GM18520 (cell line): ENCODE measurements around the gene EFCAB12.

Experiments used
- ATAC-seq: cut with Tn5 transposase; IDR thresholded peaks from one replicate; pipeline ENCODE4 v1.9.1; 2021; ENCODE audit not compliant: unreplicated experiment

The EFCAB12 gene

DNA sequence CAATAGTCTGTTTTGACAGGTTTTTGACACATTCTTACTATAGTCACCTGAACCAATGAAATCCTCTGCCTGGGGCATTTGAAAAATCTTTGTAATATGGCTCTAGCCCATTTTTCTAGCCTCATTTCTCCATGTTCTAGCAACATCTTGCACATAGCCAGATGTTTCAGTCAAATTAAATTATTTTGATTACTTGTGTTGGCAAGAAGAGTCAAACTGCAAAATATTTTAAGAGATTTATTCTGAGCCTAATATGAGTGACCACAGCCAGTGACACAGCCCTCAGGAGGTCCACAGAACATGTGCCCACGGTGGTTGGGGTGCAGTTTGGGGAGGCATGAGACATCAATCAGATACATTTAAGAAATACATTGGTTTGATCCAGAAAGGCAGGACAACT is 18.5 kb upstream of the EFCAB12 start:
- ATAC-seq, result no peak

DNA sequence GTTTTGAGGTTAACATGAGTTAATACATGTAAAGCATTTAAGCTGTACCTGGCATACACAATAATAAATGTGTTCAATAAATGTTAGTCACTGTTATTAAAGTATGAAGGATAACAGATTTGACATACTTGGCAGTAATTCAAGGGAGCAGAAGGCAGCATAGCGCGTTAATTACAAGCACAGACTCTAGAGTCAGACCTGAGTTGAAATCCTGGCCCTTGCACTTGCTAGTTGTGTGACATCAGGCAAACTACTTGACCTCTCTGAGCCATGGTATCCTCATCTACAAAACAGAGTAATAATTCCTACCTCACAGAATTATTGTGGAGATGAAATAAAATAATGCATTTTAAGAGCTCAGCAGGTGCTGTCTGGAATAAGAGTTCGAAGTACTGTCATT is 17.0 kb upstream of the EFCAB12 start:
- ATAC-seq, result no peak

DNA sequence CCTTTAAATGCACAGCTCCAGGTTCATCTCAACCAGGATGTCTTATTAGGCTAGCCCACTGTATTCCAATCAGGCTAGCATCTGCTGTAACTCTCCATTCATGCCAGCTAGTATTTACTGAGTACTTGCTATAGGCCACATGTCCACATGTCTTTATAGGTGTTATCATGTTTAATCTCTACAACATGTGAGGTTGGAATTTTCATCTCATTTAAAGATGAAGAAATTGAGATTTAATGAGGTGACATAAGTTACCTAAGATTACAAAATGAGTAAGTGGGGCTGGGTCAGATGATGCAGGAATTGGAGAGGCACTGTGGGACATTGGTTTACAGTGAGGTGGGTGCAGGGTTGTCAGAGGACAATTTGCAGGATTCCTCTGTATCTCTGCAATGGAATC is 14.5 kb upstream of the EFCAB12 start:
- ATAC-seq, result no peak

DNA sequence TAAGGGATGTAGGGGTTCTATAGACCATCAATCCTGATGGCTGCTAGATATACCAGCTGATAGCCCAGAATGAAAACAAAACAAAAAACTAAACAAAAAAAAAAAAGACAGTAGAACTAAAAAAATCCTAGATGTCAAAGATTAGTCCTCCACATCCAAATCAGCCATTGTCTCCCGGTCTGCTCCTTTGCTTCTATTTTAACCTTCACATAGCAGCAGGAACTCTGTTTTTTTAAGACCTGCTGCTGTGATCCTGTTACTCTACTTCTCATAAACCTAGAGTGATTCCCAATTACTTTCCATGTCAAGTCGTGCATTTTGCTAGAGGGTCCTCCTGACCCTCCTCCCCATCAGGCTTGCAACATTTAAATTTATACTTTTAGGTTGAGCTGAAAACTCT is 14.1 kb upstream of the EFCAB12 start:
- no peak for ATAC-seq

DNA sequence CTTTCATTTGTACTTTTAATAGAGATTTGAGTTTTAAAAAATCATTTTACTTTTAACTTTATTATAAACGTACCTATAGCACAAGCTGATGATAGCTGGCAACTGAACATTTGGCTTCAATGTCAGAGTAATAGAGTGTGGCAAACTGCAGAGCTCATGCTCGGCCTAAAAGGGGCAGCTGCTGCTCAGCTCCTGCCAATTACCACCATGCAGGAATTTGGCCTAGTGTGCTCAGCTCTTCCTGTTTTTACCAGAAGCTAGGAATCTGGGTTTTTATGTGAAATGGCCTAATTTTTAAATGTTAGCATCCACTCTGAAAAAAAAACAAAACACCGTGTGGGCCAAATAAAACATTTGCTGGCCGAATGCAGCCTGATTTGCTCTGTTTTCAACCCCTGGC is 13.3 kb upstream of the EFCAB12 start:
- ATAC-seq, result no peak

DNA sequence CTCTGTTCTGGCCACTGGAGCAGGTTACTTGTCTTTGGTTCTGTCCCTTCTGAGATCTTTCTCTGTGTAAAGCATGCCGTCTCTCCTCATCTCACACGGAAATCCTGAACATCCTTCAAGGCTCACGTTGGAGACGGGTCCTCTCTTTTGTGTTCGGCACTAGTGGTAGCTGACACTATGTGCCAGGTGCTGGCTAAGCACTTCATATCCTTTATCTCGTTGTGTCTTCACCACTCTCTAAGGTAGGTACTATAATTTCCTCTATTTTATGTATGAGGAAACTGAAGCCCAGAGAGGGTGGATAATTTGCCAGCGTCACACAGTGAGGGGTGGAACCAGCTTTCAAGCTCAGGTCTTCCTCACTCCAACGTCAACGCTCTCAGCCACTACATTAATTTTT is 12.8 kb upstream of the EFCAB12 start:
- no peak for ATAC-seq

DNA sequence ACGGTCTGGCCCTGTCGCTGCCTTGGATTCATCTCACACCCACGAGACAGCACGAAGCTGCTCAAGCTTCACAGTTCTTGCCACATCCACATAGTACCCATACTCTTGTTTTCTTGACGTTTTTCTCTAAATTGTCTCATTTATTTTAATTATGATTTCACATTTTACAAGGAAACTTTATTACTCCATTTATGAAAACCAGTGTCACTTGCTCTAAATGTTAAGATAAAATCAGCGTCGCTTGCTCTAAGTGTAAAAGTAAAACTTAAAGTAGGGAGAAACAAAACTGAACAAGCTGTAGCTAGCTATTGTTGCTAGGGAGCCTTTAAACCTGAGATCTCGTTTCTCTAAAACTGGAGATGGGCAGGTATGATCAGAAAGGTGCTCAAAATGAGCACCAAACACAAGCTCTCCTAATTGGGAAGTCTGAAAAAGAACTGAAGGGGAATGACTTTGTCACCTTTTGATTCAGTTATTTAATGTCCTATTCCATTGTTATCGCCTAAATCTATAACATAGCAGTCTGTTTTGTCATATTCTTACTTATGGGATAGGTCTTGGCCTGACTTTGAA is 12.3 kb upstream of the EFCAB12 start:
- ATAC-seq, result no peak

DNA sequence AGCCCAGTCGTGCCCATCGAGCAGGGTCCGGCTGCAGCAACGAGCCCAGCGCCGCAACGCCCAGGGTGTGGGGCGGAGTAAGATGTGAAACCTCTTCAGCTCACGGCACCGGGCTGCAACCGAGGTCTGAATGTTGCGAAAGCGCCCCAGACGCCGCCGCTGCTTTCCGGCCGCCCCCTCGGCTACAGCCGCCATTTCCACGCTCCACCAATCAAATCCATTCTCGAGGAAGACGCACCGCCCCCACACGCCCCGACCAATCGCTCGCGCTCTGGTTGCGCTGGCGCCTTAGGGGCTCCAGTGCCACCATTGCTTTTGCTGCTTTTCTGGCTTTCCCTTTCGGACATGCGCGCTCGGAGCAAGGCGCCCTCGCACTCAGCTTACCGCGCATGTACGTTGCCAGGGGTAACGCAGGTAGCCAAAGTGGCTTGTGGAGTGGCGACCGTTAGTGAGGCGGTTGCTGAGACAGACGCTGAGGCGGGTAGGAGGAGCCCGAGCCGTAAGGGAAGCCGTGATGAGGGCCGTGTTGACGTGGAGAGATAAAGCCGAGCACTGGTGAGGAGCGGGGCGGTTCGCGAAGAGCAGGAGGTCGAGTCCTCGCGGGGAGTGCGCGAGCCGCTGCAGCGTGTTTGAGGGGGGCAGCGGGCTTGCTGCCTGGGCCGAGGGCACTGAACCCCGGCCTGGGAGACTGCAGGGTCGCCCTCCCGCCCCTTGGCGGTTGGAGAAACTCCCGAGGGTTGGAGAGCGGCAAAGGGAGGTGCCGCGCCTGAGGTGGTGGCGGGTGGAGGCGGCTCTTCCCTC is 11.6 kb upstream of the EFCAB12 start, which contains the start of the genes IFT122 and MBD4:
Gene IFT122, plus strand, starts transcription at position 408 of the 801 bp plus-strand sequence. Its CDS starts 107 bp downstream, at position 515.
Gene MBD4, minus strand, starts transcription at position 132 of the 801 bp plus-strand sequence. Its CDS starts 115 bp downstream, at position 17.
- ATAC-seq, result peak; percentile 86

DNA sequence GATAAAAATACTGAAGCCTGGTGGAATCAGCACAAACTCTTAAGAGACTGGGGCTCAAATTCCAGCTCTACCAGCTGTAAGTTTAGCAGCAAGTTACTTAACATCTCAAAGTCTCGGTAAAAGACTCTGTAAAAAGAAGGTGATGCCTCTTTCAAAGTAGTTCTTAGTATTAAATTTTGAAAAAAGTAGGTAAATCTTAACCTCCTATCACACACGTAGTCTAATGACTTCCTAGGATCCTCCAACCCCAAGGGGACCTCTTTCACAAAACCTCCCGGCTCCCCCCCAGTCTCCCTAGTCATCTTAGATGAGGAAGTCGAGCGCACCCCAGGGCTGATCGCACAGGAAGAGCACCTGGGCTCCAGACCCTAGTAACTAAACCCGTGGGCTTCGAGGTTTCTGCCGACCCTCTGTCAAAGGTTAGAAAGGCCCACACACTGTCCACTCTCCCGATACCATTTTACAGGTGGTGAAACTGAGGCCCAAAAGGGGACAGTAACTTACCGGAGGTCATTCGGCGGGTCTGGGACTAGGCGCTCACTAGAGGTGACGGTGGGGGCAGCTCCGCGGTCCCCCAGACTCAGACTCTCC is 10.9 kb upstream of the EFCAB12 start:
- no peak for ATAC-seq

DNA sequence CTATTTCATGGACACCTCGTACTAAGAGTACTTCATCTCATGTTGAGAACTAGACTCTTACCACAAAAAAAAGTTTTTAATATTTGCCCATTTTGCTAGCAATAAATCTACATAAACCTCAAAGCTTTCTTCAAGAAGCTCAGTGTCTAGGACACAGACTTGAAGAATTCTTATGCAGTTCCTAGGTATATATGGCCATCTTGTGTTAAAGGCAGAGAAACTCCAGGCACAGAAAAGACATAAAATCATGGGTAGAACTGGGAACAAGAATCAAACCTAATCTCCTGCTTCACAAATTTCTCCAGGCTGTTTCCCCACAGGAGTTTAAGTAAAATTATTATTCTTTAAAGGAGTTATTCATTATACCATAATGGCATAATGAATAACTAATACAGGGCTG is 6.9 kb upstream of the EFCAB12 start:
- no peak for ATAC-seq

DNA sequence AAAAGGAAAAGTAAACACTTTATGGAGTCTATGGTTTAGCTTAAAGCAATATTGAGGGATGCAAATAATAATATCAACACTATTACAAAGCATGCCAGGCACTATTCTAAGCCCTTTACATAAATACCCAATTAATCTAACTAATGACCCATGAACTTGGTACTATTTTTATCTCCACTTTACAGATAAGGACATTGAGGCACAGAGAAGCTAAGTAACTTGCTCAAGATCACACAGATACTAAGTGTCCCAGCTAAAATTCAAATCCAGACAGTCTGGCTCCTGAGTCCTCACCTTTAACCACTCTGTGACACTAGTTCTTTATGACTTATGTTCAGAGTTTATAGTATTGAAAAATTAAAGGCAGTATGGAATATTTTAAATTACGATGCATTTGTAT is 5.7 kb upstream of the EFCAB12 start:
- no peak for ATAC-seq

DNA sequence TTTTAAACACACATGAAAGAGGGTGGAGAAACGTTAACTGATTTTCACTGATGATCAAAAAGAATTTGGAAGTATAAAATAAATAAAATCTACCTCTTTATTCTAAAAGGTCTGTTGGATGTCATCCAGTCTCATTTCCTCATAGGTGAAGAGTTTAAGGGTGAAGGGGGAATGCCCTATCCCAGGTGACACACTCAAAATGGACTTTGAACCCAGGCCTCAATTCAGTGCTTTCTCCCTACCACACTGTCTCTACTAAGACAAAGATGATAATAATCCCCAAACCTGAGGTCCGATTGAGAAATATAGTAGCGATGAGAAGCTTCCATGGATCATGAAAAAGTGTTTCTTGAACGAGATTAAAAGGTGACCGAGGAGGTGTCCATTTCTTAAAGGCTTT is 5.1 kb upstream of the EFCAB12 start:
- no peak for ATAC-seq

DNA sequence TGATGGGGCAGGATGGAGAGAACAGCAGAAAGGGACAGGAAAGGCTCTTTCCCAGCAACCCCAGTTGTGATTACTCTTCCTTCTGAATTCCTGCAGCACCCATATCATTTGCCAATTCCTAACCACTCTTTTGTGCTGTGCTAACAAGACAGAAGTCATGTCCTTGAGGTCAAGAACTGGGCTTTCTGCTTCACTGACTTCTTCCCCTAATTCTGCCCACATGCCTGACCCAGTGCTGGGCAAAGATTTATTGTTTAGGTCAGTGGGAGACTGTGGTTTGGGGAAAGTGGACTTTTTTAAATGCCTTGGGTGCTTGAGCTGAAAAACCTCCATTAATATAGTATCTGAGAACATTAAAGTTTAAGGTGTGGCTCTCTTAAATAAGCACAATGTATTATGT is 4.2 kb upstream of the EFCAB12 start:
- ATAC-seq, result no peak

DNA sequence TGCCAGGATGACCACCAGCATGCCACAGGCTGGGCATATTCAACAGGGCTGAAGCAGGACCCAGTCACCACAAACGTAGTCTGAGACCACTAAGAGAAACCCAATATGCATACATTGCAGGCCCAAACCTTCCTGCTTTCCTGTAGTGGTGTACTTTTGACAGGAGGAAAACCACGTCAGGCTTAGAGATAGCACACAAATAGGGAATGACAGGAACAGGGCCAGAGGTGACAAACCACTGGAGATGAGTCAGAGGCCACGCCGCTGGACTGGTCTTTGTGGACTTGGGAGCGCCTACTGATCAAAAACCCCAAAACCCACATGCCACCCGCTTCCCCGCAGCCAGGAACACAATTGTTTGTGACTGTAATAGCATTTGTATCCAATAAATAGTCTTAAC is 3.6 kb upstream of the EFCAB12 start:
- no peak for ATAC-seq

DNA sequence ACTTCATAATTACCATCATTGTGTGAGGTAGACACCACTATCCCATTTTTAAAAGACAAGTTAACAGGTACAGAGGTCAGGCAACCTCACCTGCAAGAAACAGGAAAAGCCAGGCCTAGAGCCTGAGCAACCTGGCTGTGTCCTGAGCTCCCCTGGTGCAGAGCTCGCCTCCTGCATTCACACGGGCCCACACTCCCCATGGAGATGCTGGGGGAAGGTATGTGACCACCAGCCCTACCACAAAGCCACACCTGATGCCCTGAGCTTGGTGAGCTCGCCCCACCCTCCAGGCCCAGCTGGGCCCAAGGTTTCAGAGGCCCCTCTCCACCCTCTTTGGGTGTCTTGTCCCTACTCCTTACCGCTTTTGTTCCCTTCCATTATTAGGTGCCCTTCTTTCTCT is 1.2 kb upstream of the EFCAB12 start:
- no peak for ATAC-seq

DNA sequence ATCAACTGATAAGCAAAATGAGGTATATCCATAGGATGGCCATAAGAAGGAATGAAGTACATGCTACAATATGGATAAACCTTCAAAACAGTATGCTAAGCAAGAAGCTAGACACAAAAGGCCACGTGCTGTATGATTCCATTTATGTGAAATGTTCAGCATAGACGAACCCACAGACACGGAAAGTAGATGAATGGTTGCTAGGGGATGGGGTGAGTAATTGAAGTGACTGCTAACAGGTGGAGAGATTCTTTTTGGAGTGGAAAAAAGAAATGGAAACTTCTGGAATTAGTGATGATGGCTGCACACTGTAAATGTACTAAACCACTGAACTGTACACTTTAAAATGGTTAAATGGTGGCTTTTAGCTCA is 630 bp upstream of the EFCAB12 start:
- no peak for ATAC-seq

DNA sequence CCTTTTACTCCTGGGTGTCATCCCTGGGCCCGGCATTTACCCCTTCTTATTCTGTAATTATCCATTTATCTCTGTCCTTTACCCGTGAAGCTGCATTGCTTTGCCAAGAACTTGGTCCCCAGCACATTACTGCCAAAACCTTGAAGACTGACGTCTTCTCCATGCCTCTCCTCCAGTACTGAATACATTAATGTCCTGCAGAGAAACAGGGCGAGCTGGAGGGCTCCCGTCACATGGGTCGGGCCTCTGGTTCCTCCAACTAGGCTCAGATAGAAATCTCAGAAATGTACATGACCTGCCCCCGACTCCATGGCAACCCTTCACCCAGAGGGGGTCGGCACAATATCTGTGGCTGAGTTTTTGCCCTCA is 445 bp downstream of the EFCAB12 start:
- ATAC-seq, result no peak

DNA sequence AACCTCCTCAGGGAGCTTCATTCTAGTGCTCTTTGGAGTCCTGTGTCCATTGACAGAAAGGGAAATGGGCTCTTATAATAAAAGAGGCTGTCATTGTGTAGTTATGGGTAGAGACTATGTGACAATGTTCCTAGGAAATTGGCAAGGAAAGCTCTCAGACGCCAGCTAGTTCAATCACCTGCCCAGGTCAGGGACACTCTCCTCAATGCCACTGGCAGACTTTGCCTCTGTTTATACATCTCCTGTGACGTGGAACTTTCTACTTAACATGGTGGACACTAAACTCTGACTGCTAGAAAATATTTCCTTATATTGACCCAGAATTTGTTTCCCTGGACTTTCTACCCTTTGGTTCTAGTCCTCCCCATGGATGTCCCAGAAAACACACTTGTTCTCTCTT is 2.8 kb downstream of the EFCAB12 start:
- ATAC-seq, result no peak

DNA sequence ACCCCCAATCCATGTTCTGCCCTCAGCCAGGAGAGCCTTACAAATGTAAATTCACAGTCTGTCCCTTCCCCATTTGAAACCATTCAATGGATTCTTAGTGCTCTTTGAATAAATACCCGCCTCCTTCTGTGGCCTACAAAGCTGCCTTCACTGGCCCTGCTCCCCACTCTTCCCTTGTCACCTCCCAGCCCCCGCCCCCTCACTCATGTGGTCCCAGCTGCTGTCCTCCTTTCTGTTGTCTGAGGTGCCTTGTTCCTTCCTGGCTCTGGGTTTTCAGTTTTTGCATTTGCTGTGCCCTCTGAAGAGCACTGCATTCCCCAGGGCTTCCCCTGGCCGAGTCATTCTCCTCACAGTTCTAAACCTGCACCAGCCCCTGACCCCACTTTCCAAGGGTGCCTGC is 3.2 kb downstream of the EFCAB12 start:
- ATAC-seq, result no peak

DNA sequence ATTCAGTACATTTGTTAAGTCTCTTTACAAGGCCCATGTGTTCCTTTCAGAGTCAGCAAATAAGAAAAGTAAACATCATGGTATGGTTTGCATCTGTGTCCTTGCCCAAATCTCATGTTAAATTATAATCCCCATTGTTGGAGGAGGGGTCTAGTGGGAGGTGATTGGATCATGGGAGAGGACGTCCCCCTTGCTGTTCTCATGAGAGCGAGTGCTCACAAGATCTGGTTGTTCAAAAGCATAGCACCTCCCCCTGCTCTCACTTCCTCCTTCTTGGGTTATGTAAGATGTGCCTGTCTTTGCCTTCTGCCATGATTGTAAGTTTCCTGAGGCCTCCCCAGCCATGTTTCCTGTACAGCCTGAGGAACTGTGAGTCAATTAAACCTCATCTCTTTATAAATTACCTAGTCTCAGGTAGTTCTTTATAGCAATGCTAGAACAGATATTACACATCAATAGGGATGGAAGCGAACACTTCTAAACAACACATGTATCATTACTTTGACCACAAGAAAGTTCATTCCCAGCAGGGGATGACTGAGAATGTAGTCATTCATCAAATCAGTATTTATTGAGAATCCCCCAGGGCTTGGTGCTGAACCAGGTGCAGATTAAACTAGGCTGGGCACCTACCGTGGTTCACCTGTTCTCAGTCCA is 4.1 kb downstream of the EFCAB12 start:
- peak; percentile 55 for ATAC-seq

DNA sequence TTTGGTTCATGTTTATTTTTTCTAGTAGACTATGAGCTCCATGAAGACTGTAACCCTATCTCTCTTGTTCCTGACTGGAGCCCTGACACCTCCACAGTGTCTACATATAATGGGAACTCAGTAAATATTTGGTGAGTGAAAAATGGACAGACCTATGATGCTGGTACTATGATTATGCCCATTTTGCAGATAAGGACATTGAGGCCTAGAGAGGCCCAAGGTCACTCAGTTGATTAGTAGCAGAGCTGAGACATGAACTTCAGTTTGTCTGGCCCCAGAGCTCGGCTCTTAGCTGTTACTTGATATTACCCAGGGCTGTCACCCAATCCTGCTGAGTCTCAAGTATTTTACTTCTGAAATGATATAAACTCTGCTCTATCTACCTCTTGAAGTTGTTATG is 5.5 kb downstream of the EFCAB12 start:
- ATAC-seq, result no peak
